Skin epidermis (tissue), 12 donors: Measurements from ENCODE around the gene APBA1.

Experiments
- H3K27ac ChIP-seq, 21 experiments: fragments of 200-600 bp; sonication (generic) in 11 of 21; one replicate each; pipeline ENCODE4 v1.5.0; 2020; ENCODE audit warnings: mild to moderate bottlenecking in 3 of 21, inconsistent platforms in 2 of 21, moderate library complexity in 2 of 21
- H3K4me3 ChIP-seq, 7 experiments: fragments of 200-600 bp; sonication (generic) in 2 of 7; one replicate each; pipeline ENCODE4 v1.5.0; 2020; ENCODE audit warnings: inconsistent platforms in 2 of 7, mild to moderate bottlenecking in 2 of 7, moderate library complexity in 1 of 7

The APBA1 gene

DNA sequence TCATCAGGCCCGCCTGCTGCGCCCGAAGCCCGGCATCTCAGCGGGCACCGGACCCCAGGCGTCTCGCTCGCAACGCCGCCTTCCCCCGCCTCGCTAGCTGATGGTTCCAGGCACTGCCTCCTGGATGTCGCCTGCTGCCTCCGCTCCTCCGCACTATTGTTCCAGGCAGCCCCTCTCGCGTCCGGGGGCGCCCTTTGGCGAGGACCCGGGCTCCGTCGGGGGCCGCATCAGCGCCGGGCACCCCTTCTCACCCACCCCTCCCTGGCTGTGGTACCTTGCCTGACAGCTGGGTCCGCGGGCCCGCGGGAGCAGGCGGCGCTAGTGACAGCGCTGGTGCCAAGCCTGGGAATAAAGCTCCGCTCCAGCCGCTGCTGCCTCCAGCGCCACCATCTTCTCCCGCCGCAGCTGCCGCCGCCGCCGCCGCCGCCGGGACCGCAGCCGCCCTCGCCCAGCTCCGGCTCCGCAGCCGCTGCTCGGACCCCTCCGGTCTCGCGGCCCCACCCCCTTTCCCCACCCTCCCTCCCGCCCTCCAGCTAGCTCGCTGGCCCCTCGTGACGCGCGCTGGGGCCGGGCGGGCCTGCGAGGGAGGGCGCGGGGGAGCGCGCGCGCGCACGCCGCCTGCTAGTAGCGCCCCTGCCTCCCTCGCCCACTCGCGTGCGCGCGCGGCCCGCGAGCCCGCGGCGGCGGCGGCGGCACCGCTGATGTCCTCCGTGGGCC is at the start of gene APBA1:
TSS of gene APBA1 (minus strand) at position 493 of the 717 bp plus-strand sequence.
- Histone ChIP-seq H3K4me3 (peak within 1 kb of the TSS; percentile 47 to 78 (median 70)), H3K27ac (peak within 1 kb of the TSS in 19 of 21 experiments; percentile 2 to 82 (median 65))

- no peak overlapping the region for H3K4me3 ChIP-seq
- no peak overlapping the region for H3K27ac ChIP-seq
These were observed 47.8 kb upstream of the APBA1 start for GRCh38 chr9:69719983-69720382.

- Histone ChIP-seq H3K27ac (no peak overlapping the region), H3K4me3 (no peak overlapping the region)
These were observed 47.2 kb upstream of the APBA1 start for GRCh38 chr9:69719367-69719766.

GRCh38 chr9:69718218-69718617 is 46.0 kb upstream of the APBA1 start:
- Histone ChIP-seq H3K4me3 (no peak overlapping the region), H3K27ac (no peak overlapping the region)

DNA sequence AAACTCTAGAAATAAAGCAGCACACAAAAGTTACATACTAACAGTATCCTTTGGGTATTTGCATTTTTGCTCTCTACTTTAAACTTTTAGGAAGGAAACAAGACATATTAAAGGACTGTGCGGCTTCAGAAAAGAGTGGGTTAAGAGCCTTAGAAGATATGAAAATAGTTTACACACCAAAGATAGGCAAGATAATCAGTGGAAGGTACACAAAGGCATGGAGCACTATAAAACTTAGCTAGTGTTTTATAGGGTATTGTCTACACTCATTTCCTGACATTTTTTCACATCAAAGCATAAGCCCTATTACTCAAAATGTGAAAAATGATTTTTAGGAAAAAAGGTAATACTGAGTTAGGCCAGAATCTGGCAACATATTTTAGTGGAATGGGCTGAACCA is 43.7 kb upstream of the APBA1 start:
- Histone ChIP-seq H3K27ac (no peak overlapping the region), H3K4me3 (no peak overlapping the region)

DNA sequence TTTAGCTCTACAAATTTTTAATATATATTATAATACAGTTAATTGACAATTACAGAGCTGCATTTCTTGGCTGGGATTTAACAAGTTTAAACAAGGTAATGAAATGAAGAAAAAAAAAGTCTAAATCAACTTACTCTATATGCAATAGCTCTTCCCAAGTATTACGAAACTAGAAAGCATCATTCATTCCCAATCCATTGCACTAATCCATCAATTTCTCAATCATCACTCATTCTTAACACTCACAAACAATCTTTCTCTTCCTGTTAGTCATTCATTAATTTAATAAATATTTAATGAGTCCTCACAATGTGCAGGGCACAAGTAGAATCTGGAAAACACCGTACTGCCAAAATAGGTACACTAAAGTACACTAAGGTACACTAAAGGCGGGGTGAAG is 42.9 kb upstream of the APBA1 start:
- Histone ChIP-seq H3K4me3 (no peak overlapping the region), H3K27ac (no peak overlapping the region)

GRCh38 chr9:69697475-69697874 is 25.3 kb upstream of the APBA1 start:
- Histone ChIP-seq H3K27ac (no peak overlapping the region), H3K4me3 (no peak overlapping the region)

- Histone ChIP-seq H3K4me3 (no peak overlapping the region), H3K27ac (no peak overlapping the region)
These were observed 24.6 kb upstream of the APBA1 start for GRCh38 chr9:69696802-69697201.

DNA sequence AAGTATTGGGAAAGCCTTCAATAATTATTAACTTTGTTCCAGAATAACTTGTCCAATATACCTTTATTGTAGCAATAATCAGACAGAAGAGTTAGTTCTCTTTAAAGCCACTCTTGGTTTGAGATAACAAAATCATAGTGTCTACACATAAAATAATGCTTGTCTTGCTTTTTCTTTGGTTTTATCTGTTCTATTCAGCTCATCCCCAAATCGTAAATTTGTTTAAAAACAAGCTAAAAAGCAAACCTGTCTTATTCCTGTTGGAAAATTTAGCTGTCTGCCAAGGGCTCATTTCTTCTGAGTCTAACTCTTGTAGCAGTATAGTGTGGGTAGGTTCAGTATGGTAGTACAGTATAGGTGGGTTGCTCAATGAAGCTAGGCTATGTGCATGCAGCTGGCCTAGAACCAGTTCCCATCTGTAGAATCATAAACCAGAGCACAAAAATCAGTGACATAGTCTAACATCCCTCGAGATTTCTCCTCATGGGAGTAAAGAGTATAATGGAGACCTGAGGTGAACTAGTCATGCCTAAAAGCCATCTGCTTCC is 17.9 kb upstream of the APBA1 start:
- H3K27ac ChIP-seq = no peak overlapping the region
- no peak overlapping the region for H3K4me3 ChIP-seq

DNA sequence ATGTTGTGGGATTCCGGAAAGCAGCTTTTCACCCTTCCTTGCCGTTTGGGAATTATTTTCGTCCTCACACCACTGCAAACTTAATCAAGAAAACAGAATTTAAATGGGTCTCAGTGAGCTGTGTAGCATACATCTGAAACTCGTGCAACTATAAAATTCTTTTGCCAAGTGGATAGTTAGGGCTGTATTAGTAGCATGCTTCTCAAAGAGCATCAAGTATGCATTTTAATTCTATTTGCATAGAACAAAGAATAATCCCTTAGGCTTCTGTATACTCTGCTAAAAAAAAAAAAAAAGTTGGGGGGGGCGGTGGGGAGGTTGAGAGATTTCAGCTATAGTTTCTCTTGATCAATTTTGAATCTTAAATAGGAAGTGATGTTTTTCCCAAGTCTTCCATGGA is 11.8 kb upstream of the APBA1 start:
- Histone ChIP-seq H3K4me3 (no peak overlapping the region), H3K27ac (no peak overlapping the region)

DNA sequence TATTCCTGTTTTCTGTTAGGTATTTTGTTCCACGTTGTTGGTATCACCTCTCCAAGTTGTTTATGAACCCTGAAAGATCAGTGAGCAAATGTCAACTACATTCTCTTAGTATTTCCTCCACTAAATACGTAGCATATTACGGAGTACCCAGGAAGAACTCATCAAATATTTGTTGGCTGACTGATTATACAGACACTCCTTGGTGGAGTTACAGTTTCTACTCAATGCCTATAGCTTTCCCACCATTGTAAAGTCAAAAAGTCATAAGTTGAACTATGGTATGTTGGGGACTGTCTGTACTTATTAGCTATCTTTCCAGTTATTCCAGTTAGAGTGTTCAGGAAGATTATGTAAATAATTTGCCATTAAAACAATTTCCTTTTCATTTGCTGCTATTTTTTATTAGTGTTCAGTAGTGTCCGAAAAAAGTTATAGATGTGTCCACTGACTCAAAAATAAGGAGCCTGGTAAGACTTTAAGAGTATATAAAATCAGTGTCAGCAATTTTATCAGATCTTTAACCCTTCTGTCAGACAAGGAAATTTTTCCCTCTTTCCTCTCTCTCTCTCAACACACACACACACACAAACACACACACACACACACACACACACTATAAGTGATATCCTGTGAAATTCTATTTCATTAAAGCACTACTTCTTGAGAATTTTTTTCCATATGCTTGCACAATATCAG is 6.8 kb upstream of the APBA1 start:
- no peak overlapping the region for H3K27ac ChIP-seq
- H3K4me3 ChIP-seq = no peak overlapping the region

GRCh38 chr9:69677931-69678330 is 5.8 kb upstream of the APBA1 start:
- no peak overlapping the region for H3K27ac ChIP-seq
- H3K4me3 ChIP-seq = no peak overlapping the region

- Histone ChIP-seq H3K4me3 (no peak overlapping the region), H3K27ac (peak overlapping the region in 1 of 21 experiments; percentile 24)
These were observed 3.4 kb upstream of the APBA1 start for GRCh38 chr9:69675563-69675962.

- H3K27ac ChIP-seq = peak overlapping the region in 1 of 21 experiments; percentile 43
- H3K4me3 ChIP-seq = no peak overlapping the region
These were observed 2.7 kb upstream of the APBA1 start for GRCh38 chr9:69674716-69675438.

DNA sequence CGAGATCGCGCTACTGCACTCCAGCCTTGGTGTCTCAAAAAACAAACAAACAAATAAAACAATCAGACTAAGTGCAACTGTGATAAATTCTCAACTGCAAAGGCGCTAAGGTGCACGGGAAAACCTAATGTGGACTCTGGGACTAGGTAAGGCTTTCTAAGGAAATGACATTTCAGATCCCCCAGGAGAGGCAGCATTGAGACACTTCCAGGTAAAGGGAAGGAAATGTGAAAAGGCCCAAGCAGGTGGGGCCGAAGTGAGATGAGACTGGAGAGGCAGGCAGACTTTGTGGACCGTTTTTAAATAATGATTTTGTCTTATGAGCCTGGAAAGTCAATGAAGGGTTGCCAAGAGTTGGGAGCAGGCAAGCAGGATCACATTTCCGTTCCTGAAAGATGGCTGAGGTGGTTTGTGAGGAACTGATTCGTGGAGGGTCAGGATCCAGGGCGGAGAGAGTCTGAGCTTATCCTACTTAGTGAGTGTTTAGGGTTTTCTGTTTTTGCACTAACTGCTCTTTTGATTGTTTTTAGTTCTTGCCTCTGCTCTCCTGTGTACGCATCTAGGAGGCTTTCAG is 2.0 kb upstream of the APBA1 start:
- peak overlapping the region in 1 of 21 experiments; percentile 43 for H3K27ac ChIP-seq
- H3K4me3 ChIP-seq = no peak overlapping the region

GRCh38 chr9:69673311-69673640 is 1.1 kb upstream of the APBA1 start:
- Histone ChIP-seq H3K27ac (peak overlapping the region in 15 of 21 experiments; percentile 17 to 82 (median 59)), H3K4me3 (peak overlapping the region; percentile 47 to 78 (median 70))

- Histone ChIP-seq H3K27ac (peak overlapping the region in 19 of 21 experiments; percentile 2 to 82 (median 48)), H3K4me3 (peak overlapping the region; percentile 47 to 78 (median 70))
These were observed 582 bp upstream of the APBA1 start for GRCh38 chr9:69672596-69673310.

GRCh38 chr9:69671311-69671878 is 776 bp downstream of the APBA1 start:
- H3K4me3 ChIP-seq = peak overlapping the region; percentile 47 to 78 (median 70)
- peak overlapping the region in 11 of 21 experiments; percentile 2 to 79 (median 63) for H3K27ac ChIP-seq

- no peak overlapping the region for H3K4me3 ChIP-seq
- H3K27ac ChIP-seq = no peak overlapping the region
These were observed 4.9 kb downstream of the APBA1 start for GRCh38 chr9:69667306-69667705.
